Muscle of leg (tissue), 16 donors: ENCODE data around the gene DNAJC27. TPM values are rescaled to one million over a fixed set of nuclear protein-coding genes. Genes with fewer than 3 reads are reported as not detected.
"Not testable (repeated sequence)": the region's sequence is repeated elsewhere in the genome, so short reads cannot be mapped to it uniquely, and the experiment has no call there.

Experiments used
- DNase-seq: peaks from one replicate; pipeline ENCODE4 v3.0.0; 2013
- H3K27ac ChIP-seq: one replicate; pipeline ENCODE4 v1.5.1; 2013; ENCODE audit warnings: mild to moderate bottlenecking, low read length, control low read depth
- H3K27me3 ChIP-seq: one replicate; pipeline ENCODE4 v1.6.1; 2013; ENCODE audit warnings: low read length; ENCODE audit not compliant: control insufficient read depth, insufficient read depth
- H3K36me3 ChIP-seq: one replicate; pipeline ENCODE4 v1.6.1; 2013; ENCODE audit warnings: low read length; ENCODE audit not compliant: control insufficient read depth, insufficient read depth
- H3K4me1 ChIP-seq: one replicate; pipeline ENCODE4 v1.6.1; 2013; ENCODE audit warnings: low read length; ENCODE audit not compliant: control insufficient read depth, insufficient read depth
- H3K4me3 ChIP-seq: one replicate; pipeline ENCODE4 v1.5.1; 2013; ENCODE audit warnings: low read length, control low read depth
- H3K9me3 ChIP-seq: replicated peaks from 2 replicates; pipeline ENCODE4 v1.6.1; 2013; ENCODE audit warnings: low read depth, low read length; ENCODE audit not compliant: control insufficient read depth
- WGBS: methylation state at CpG from one replicate; pipeline ENCODE4 v1.1.5; 2013; ENCODE audit warnings: missing lambda C conversion rate; ENCODE audit not compliant: insufficient coverage; 5-methylcytosine and 5-hydroxymethylcytosine counted together
- long read RNA-seq, 11 donors: transcript quantifications; one replicate each; lab custom pipeline, GENCODE V29; 2026
- polyA plus RNA-seq, 8 donors: library from polyadenylated mRNA; unstranded; fragments of 120-200 nt; gene quantifications; one replicate each; pipeline versions ENCODE4 v1.2.1 to v1.2.3, GENCODE V29; 2013; ENCODE audit warnings: inconsistent platforms in 1 of 8, low replicate concordance in 1 of 8; ENCODE audit not compliant: insufficient read length in 8 of 8, insufficient read depth in 1 of 8
- total RNA-seq: library from RNA; stranded (reverse); fragments of 120-200 nt; gene quantifications from one replicate; pipeline ENCODE4 v1.2.4, GENCODE V29; 2013

DNAJC27 gene
- 5.4 TPM for total RNA-seq
- 1 to 10 TPM; 4.7 to 6.1 (median 5.3) TPM for polyA plus RNA-seq
- long read RNA-seq, donor 1: 0 reads
- long read RNA-seq, donor 2: 0 reads
- long read RNA-seq, donor 3, full-length matches to known transcripts: 3 of 3 reads
- long read RNA-seq, donor 3, partial matches to known transcripts: 0 of 3 reads
- long read RNA-seq, donor 3, other reads (novel, unspliced or antisense): 0 of 3 reads
- long read RNA-seq, donor 4: 0 reads
- long read RNA-seq, donor 5, full-length matches to known transcripts: 1 of 1 reads
- long read RNA-seq, donor 5, partial matches to known transcripts: 0 of 1 reads
- long read RNA-seq, donor 5, other reads (novel, unspliced or antisense): 0 of 1 reads
- long read RNA-seq, donor 6, full-length matches to known transcripts: 1 of 1 reads
- long read RNA-seq, donor 6, partial matches to known transcripts: 0 of 1 reads
- long read RNA-seq, donor 6, other reads (novel, unspliced or antisense): 0 of 1 reads
- long read RNA-seq, donor 7, full-length matches to known transcripts: 1 of 1 reads
- long read RNA-seq, donor 7, partial matches to known transcripts: 0 of 1 reads
- long read RNA-seq, donor 7, other reads (novel, unspliced or antisense): 0 of 1 reads
- long read RNA-seq, donor 8, full-length matches to known transcripts: 1 of 1 reads
- long read RNA-seq, donor 8, partial matches to known transcripts: 0 of 1 reads
- long read RNA-seq, donor 8, other reads (novel, unspliced or antisense): 0 of 1 reads
- long read RNA-seq, donor 9: 0 reads
- long read RNA-seq, donor 10: 0 reads
- long read RNA-seq, donor 11: 0 reads

DNA sequence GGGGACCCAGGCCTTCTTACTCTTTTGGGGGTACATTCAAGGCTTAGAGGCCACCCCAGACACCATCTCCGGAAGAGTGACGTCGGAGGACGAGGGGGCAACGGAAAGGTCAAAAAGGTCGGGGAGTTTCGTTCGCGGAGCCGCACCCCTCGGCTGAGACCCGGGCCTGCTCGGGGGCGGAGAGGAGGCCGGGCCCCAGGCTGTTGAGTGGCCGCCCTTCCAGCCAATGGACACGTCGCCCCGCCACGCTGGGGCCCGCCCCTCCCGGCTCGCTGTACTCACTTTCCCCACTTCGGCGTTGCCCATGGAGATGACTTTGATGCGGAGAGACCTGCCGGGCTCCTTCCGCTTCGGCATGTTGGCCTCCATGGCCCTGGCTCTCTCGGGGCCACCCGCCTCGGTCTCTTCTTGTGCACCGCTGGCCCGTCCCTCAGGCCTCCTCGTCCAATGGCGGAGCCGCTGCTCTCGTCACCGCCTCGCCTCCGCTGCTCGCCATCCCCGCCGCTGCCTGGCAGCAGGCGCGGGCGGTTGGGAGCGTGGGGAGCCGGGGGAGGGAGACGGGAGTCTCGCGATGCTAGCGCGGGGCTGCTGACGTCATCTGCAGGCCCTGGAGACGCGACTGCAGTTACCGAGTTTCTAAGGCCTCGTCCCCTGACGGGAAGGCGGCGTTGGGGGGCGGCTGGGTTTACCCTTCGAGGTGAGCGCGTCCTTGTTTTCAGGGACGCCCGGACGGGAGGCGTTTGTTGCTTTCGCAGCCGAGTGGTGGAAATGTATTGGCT is at the start of gene DNAJC27:
Gene DNAJC27, minus strand, starts transcription at position 420 of the 779 bp plus-strand sequence. Its CDS starts 51 bp downstream, at position 369.
- H3K36me3 ChIP-seq: peaks cover 1% of the 10 kb centered on the region
- under 1% methylated on average over 72 of the region's 72 CpGs for WGBS
- no peaks in the 10 kb centered on the region for H3K27me3 ChIP-seq
- H3K9me3 ChIP-seq: no peaks in the 10 kb centered on the region
- H3K27ac ChIP-seq: peak within 1 kb of the TSS; percentile 97
- H3K4me1 ChIP-seq: peaks cover 6% of the 10 kb centered on the region
- peak; percentile 99 for DNase-seq
- peak within 1 kb of the TSS; percentile 91 for H3K4me3 ChIP-seq

DNA sequence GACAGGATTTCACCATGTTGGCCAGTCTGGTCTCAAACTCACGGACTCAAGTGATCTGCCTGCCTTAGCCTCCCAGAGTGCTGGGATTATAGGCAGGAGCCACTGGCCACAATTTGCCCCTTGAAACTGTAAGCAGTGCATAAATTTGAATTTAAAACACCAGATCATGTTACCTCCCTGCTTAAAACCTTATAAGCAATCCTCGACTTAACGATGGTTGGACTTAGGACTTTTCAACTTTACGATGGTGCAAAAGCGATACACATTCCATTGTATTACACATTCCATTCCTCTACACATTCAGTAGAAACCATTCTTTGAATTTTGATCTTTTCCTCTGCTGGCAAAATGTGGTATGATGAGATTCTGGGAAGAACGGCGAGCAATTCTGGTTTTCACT is 46.9 kb upstream of the DNAJC27 start:
- WGBS: 46% methylated on average over 2 of the region's 7 CpGs
- Histone ChIP-seq H3K27me3 (no peaks in the 10 kb centered on the region), H3K9me3 (no peaks in the 10 kb centered on the region), H3K27ac (no peak overlapping the region), H3K4me3 (no peak overlapping the region), H3K36me3 (no peaks in the 10 kb centered on the region), H3K4me1 (no peaks in the 10 kb centered on the region)
- DNase-seq: no peak

GRCh38 chr2:25014631-25015030 is 42.9 kb upstream of the DNAJC27 start:
- Histone ChIP-seq H3K27me3 (no peaks in the 10 kb centered on the region), H3K4me3 (no peak overlapping the region), H3K36me3 (no peaks in the 10 kb centered on the region), H3K4me1 (peaks cover 4% of the 10 kb centered on the region), H3K27ac (no peak overlapping the region), H3K9me3 (no peaks in the 10 kb centered on the region)
- WGBS: 84% methylated on average over 6 of the region's 9 CpGs
- no peak for DNase-seq

- not testable (repeated sequence) for H3K27ac ChIP-seq, H3K9me3 ChIP-seq, H3K36me3 ChIP-seq, H3K4me1 ChIP-seq, H3K4me3 ChIP-seq, H3K27me3 ChIP-seq, DNase-seq
- 82% methylated on average over 2 of the region's 2 CpGs for WGBS
Measured at GRCh38 chr2:25011342-25011741, 39.6 kb upstream of the DNAJC27 start.

- Histone ChIP-seq H3K36me3 (peaks cover 3% of the 10 kb centered on the region), H3K4me1 (peaks cover 4% of the 10 kb centered on the region), H3K27ac (no peak overlapping the region), H3K27me3 (no peaks in the 10 kb centered on the region), H3K4me3 (no peak overlapping the region), H3K9me3 (no peaks in the 10 kb centered on the region)
- DNase-seq: peak; percentile 9
- 35% methylated on average over 4 of the region's 11 CpGs for WGBS
Measured at GRCh38 chr2:25009954-25010353, 38.2 kb upstream of the DNAJC27 start.

GRCh38 chr2:25002066-25002465 is 30.3 kb upstream of the DNAJC27 start:
- peaks cover 7% of the 10 kb centered on the region for H3K36me3 ChIP-seq
- H3K27ac ChIP-seq: no peak overlapping the region
- WGBS: no CpG with 5 or more reads among the region's 1 CpG
- H3K4me1 ChIP-seq: peaks cover 5% of the 10 kb centered on the region
- H3K4me3 ChIP-seq: no peak overlapping the region
- no peaks in the 10 kb centered on the region for H3K27me3 ChIP-seq
- DNase-seq: peak; percentile 7
- H3K9me3 ChIP-seq: no peaks in the 10 kb centered on the region

DNA sequence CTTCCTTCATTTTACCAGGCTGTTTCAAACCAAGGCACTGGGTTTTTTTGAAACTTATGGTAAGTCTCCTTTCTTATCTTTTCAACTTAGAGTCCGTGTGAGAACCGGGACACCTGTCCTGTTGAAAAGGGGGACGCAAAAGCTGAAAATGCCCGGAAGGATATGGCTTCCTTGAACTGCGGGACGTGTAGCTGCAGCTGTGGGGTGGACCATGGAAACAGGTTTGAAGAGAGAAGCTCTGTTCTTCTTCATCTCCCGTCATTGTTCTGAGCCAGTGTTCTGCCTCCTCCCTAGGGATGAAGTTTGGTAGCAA is 29.5 kb upstream of the DNAJC27 start:
- Histone ChIP-seq H3K4me3 (no peak overlapping the region), H3K4me1 (peaks cover 5% of the 10 kb centered on the region), H3K9me3 (no peaks in the 10 kb centered on the region), H3K27ac (no peak overlapping the region), H3K27me3 (no peaks in the 10 kb centered on the region), H3K36me3 (peaks cover 7% of the 10 kb centered on the region)
- WGBS: 91% methylated on average over 6 of the region's 7 CpGs
- DNase-seq: peak; percentile 4

DNA sequence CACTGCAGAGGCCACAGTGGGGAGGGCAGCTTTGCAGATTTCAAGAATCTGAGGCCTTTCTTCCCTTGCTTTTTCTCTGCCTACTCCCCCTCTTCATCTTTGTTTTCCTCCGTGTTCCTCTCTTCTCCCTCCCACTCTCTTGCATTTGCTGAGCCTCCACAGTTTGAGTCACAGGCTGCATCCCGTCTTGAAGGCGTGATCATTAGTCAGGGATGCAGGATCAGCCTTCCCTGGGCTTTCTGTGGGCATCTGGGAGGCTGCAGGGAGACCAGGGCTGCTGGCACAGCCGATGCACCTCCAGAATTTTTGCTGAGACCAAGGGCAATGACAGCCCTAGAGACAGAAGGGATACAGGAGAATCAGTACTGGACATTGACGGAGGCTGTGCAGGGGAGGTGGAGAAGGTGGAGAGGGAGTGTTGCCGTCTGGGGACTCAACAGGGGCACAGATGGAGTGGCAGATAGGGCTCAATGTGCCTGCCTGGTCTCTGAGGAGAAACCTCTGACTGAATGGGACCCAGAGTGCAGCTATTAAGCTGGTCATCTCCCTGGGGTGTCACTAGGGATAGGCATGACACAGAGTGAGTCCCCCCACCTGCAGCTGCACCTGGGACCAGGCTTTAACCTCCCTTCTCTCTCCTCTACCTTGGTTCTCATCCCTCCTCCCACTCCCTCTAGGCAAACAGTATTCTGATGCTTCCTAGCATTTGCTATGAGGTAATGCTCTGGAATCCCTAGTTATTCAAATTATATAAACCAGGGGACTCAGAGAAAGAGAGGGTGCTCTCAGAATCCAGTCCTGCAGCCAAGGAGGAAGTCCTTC is 29.0 kb upstream of the DNAJC27 start:
- H3K27ac ChIP-seq: no peak overlapping the region
- H3K9me3 ChIP-seq: no peaks in the 10 kb centered on the region
- DNase-seq: no peak
- H3K27me3 ChIP-seq: no peaks in the 10 kb centered on the region
- peaks cover 5% of the 10 kb centered on the region for H3K4me1 ChIP-seq
- 37% methylated on average over 4 of the region's 6 CpGs for WGBS
- H3K4me3 ChIP-seq: no peak overlapping the region
- H3K36me3 ChIP-seq: peaks cover 7% of the 10 kb centered on the region

DNA sequence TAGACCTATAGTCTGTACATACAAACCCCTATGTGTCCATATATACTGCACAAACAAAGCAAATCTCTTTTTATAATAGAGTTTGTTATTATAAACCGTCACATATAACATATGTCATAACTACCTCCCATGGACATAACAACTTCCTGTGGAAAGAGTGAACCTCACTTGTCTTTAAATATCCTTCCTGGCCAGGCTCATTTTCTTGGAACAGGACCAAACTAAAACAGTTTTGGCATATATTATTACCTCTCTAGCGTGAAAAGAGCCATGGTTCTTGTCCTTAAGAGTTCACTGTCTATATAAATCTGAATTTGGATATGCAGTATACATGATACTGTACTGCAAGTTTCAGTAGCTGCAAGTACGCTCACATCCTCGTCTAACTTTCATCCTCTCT is 28.3 kb upstream of the DNAJC27 start:
- H3K36me3 ChIP-seq: peaks cover 4% of the 10 kb centered on the region
- H3K27me3 ChIP-seq: no peaks in the 10 kb centered on the region
- H3K4me1 ChIP-seq: peaks cover 5% of the 10 kb centered on the region
- no CpG with 5 or more reads among the region's 4 CpGs for WGBS
- peak; percentile 65 for DNase-seq
- H3K27ac ChIP-seq: no peak overlapping the region
- H3K9me3 ChIP-seq: no peaks in the 10 kb centered on the region
- H3K4me3 ChIP-seq: no peak overlapping the region
